ENCODE measurements around the gene IQSEC1. TPM values are rescaled to one million over a fixed set of nuclear protein-coding genes. Genes with fewer than 3 reads are reported as not detected.

The IQSEC1 gene
- total RNA-seq, 1 experiment from 2014 or later, result 4.9 TPM

- peak; percentile 26 for DNase-seq (ENCODE audit: low read depth)
Measured at GRCh38 chr3:12934431-12934830, 138.8 kb downstream of the IQSEC1 start.

- no peak for DNase-seq (ENCODE audit: low read depth)
Measured at GRCh38 chr3:12933901-12934300, 139.3 kb downstream of the IQSEC1 start.

DNA sequence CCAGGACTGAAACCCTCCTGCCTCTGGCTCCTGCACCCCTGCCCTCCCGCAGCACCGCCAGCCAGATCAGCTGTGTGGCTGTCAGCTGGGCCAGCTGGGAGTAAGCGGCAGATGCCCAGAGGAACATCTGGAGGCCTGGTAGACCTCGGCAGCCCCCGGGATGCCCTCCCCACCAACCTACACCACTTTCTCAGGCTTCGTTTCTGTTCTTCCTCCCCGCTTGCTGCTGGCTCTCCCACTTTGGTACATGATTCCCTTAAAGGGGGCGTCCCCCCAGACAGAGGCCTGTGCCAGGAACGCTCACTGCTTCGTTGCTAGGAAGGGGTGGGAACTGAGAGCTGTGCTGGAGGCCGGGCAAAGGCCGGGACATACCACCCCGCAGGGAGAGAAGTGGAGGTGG is 140.5 kb downstream of the IQSEC1 start:
- DNase-seq (ENCODE audit: low read depth), result no peak

GRCh38 chr3:12932347-12932746 is 140.9 kb downstream of the IQSEC1 start:
- DNase-seq (ENCODE audit: low read depth), result no peak

DNA sequence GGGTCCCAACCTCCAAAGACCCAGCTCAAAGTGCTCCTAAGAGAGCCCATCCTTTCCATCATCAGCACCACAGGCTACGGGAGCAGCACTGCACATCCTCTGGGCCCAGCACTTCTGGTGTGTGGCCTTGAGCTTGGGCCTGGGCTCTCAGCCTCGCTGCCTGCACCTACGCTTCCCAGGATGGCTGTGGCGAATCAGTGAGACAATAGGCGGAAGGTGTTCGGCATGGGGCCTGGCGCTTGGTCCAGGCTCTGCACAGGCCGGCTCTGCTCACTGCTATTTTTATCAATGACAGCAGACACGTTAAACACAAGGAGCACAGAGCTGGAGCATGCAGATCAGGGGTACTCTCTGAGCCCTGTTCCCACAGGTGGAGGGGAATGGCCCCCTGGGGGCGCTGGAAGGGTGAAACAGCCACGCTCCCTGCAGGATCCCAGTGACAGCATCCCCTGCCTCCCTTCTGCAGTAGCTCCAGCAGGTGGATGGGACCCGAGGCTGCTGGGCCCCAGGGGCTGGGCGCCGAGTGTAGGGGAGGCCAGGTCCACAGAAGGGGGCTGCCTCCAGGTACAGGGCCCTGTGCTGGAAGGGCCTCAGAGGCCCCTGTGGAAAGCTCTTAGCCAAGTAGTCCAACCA is 141.8 kb downstream of the IQSEC1 start:
- no peak for DNase-seq (ENCODE audit: low read depth)

DNA sequence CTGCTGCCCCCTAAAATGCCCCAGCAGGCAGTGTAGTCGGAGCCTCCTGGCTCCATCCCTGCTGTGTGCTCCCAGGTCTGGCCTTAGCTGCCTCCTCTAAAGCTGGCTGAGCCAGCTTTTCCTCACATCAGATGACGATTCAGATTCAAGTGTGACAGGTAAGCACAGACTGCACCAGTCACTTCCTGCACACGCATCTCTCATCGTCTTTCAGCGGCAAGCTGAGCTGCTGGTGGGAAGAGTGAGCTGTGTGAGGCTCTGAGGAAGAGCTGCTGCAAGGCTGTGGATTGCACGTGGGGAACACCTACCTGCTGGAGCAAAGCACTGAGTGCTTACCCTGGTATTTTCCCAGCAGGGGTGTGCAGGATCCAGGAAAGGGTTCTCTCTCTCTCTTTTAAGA is 143.4 kb downstream of the IQSEC1 start:
- DNase-seq (ENCODE audit: low read depth), result no peak

- DNase-seq (ENCODE audit: low read depth), result no peak
Measured at GRCh38 chr3:12926660-12927059, 146.6 kb downstream of the IQSEC1 start.

- DNase-seq (ENCODE audit: low read depth), result no peak
Measured at GRCh38 chr3:12925648-12926047, 147.6 kb downstream of the IQSEC1 start.

- DNase-seq (ENCODE audit: low read depth), result no peak
Measured at GRCh38 chr3:12924437-12924836, 148.8 kb downstream of the IQSEC1 start.

DNA sequence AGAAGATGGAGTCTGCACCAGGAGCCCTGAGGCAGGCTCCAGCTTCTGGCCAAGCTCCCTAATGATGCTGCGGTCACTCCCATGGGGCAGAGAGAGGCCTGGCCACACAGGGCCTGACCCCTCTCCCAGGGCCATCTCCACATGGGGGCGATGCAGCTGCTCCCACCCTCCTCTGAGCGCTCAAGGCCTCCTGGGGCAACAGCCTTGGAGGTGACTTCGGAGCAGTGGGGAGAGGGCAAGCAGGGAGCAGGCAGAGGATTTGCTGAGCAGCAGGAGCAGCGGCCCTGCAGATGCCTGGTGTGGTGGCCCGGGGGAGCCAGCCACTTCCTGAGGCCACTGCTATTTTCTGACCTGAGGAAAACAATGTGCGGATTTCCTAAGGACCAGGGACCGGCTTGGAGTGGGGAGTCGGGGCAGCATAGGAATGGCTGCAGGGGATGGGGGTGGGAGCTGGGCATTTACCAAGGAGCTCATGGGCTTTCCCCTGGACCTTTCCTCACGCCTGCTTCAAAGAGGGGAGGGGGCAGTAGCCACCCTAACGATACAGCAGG is 150.3 kb downstream of the IQSEC1 start:
- no peak for DNase-seq (ENCODE audit: low read depth)

DNA sequence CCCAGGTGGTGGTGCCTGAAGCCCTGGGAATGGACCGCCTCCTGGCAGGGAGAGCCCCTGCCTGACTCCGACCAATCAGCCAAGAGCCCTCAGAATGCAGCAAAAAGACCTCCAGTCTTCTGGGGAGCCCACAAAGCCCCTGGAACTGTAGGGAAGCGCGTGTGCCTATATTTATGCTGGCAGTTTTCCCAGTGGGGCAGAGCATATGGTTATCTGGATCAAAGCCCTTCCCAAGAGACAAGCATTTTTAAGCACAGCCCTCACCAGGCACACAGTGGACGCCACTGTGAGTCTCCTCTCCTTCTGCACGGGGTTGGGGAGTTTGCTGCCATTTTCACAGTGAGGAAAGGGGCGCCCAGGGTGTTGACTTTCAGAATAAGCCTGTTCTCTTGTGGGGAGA is 150.9 kb downstream of the IQSEC1 start:
- DNase-seq (ENCODE audit: low read depth), result no peak

DNA sequence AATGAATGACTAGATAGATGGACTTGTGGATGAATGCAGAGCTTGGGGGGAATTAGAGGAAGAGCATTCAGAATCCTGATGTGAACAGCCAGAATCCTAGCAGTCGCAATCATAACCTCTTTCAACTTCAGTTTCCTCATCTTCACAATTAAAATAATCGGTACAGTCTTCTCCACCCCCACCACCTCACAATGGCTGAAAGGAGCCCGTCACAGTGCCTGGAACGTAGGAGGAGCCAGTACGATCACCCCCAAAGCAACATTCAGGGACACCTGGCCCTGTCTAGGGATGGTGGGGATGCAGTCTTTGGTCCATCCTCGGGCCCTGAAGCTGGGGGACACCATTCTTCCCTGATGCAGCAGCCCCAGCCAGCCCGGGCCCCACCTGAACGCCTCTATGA is 151.5 kb downstream of the IQSEC1 start:
- no peak for DNase-seq (ENCODE audit: low read depth)

DNA sequence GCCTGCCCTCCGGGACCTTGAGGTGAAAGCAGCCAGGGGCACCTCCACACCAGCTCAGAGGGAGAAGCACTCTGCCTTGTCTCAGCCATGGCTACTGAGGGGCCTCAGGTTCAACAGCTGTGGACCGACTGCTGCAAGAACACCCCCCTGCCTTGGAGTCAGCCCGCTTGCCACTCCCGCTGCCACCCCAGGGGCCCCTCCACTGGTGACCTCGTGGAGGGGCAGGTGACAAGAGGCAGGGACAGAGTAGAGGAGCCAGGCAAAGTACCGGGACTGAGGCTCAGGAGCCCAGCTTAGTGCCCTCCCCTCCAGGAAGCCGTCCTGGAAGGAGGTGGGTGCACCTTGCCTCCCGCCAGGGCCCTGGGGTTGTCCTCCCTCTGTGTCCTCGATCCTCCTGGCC is 152.3 kb downstream of the IQSEC1 start:
- DNase-seq (ENCODE audit: low read depth), result no peak

DNA sequence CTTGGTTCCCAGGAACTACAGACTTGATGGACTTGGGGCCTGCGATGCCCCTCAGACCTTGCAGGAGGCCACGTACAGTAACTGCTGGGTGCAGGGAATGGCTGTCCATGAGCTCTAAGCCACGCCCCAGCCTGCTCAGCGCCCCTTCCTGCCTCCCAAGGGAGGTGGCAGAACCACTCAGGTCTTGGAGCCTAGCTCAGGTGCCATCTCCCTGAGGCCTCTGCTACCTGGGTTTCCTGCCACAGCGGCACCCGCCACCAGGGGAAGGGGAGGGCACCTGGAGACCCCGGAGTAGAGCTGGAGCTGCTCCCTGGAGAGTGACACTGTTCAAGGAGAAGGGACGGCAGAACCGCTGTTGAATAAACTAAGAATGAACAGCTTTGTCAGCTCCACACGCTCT is 154.0 kb downstream of the IQSEC1 start:
- DNase-seq (ENCODE audit: low read depth), result no peak

- no peak for DNase-seq (ENCODE audit: low read depth)
Measured at GRCh38 chr3:12918231-12918630, 155.0 kb downstream of the IQSEC1 start.

GRCh38 chr3:12916159-12916558 is 157.1 kb downstream of the IQSEC1 start:
- no peak for DNase-seq (ENCODE audit: low read depth)

- no peak for DNase-seq (ENCODE audit: low read depth)
Measured at GRCh38 chr3:12914088-12914487, 159.1 kb downstream of the IQSEC1 start.

DNA sequence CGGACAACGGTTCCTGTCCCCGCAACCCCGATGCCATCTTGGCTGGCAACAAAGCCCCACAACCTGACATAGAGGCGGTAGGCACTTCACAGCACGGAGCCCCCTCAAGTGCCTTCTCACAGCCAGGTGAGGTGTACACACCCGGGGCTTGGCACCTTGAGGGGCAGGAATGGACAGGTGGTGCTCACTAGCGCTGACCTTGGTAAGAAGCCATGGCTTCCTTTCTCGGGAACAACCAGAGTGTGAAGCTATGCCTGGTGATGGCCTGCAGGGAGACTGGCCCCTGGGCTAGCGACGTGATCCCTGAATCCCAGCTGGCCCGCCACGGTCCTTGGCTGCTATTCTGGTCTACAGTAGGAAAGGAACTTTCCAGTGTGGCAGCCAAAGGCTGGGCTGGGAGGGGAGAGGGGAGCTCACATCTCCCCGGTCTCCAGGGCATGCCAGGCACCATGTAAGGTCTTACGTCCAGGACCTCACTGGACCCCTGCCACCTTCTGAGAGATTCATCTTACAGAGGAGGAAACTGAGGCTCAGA is 161.3 kb downstream of the IQSEC1 start:
- DNase-seq (ENCODE audit: low read depth), result no peak

DNA sequence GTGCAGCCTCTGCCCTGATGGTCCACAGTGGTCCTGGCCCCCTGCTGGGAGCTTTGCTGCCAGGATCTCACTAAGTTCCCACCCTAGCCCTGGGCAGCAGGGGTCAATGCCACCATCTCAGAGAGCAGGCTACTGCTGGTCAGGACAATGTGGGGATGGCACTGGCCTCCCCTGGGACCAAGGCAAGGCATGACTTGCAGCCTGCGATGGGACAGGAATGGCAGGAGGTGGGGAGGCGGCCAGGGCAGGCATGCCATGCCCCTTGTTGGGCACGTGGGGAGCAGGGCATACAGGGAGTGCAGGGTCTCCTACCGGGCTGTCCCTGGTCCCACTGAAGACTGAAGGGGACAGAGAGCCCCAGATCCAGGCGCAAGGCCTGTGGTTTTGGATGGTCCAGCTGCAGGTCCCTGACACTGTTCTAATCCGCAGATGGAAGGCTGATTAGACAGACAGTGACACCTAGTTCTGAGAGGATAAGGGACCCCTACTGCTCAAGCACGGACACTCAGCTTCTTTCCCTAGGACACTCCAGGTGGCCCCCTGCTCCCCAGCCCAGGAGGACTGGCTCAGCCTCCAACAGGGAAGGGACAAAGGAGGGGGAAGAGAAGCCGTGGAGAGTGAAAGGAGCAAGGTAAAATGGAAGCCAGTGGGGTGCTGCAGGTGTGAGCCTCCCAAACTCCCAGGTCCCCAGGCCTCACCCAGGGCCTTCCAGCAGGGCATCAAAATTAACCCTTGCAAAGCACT is 162.7 kb downstream of the IQSEC1 start:
- DNase-seq (ENCODE audit: low read depth), result no peak

- DNase-seq (ENCODE audit: low read depth), result no peak
Measured at GRCh38 chr3:12909710-12910109, 163.5 kb downstream of the IQSEC1 start.

DNA sequence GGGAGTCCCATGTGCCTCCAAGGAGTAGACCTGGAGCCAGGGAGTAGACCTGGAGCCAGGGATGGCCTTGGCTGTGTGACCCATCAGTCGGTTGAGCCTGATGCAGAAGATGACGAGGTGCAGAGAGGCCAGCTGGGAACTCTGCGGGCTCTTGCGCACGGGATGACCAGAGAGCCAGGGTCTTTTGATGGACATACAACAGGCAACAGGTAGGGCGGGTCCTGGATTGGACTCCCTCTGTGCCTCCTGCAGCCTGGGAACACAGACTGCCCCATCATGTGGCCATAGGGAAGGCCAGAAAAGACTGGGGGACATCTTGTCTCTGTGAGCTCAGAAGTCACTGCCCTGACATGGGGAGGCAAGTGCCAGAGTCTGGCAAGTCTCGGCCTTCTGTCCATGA is 164.4 kb downstream of the IQSEC1 start:
- no peak for DNase-seq (ENCODE audit: low read depth)

DNA sequence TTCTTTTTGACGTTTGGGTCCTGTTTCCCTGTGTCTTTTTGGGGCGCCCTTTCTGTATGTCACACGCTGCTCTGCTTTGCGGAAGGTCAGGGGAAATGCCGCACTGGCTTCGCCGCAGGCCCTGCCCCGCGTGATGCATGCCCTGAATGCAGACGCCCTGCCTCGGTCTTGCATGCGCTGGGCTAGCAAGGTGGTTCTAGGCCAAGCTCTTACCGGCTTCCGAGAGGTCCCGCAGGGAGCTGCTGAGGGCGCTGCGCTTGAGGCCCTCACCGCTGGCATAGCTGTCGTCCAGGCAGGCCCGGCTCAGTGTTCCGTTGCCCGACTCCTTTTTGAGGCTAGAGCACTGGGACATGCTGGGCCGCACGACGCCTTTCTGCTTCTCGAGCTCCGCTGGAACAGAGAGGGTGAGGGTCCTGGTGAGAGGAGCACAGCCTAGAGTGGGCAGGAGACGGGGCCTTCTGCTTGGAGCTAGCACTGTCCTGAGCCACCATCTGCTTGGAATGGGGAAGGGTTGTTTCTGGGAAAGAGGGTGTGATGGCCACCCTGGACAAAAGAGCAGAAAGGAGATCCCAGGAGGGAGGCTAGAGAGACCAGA is 165.0 kb downstream of the IQSEC1 start:
- DNase-seq (ENCODE audit: low read depth), result no peak

DNA sequence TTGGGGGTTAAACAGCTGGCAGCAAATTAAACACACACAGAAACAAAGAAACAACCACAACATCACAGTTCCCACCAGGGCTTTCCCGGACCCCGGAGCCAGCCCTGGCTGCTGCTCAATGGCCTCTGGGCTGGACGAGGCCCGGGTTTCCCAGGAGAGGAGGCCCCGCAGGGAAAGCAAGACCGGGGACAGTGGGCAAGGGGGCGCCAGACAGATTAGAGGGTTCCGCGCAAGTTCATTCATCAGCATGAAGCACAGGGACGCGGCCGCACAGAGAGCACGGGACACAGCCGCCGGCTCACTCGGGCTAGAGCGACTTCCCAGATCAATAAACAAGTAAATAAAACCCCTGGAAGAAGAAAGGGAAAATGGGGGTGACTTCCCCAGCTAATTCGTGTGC is 165.5 kb downstream of the IQSEC1 start:
- no peak for DNase-seq (ENCODE audit: low read depth)

Data from Daoy (cell line).